ENCODE measurements around the gene DVL2.

GRCh38 chr17:7204828-7205461 is 29.4 kb downstream of the DVL2 start:
- no peak for TF ChIP-seq MATR3 (CRISPR knock-in tag; IDR thresholded peaks at IDR 0.05)
- no peak for TF ChIP-seq MAX (IDR thresholded peaks at IDR 0.05)
- no peak for TF ChIP-seq XRCC5 (optimal IDR thresholded peaks at IDR 0.05; ENCODE audit: low read length)
- no peak for TF ChIP-seq TCF7L2 (IDR thresholded peaks at IDR 0.05; ENCODE audit: low read depth, low read length)
- TF ChIP-seq ZNF652 (CRISPR knock-in tag; IDR thresholded peaks at IDR 0.05; ENCODE audit: borderline replicate concordance, low read depth) = no peak
- no peak for TF ChIP-seq NR2F6 (IDR thresholded peaks at IDR 0.05)
- TF ChIP-seq NR2F6 (CRISPR knock-in tag; IDR thresholded peaks at IDR 0.05) = no peak

All from HepG2 (cell line).